GM04504 (cell line): ENCODE results near the gene POFUT2.

Experiments used
- DNase-seq: peaks from one replicate; pipeline ENCODE4 v3.0.0-alpha.2; 2012; ENCODE audit warnings: low read depth

POFUT2 gene

GRCh38 chr21:45297869-45298268, 10.2 kb upstream of the POFUT2 start:
- no peak for DNase-seq

GRCh38 chr21:45297329-45297728, 9.6 kb upstream of the POFUT2 start:
- DNase-seq: no peak

GRCh38 chr21:45296638-45297037, 8.9 kb upstream of the POFUT2 start:
- no peak for DNase-seq

- DNase-seq: peak; percentile 93
Measured at GRCh38 chr21:45295576-45296365, 8.1 kb upstream of the POFUT2 start.

- peak; percentile 98 for DNase-seq
Measured at GRCh38 chr21:45294509-45295291, 7.0 kb upstream of the POFUT2 start.

- DNase-seq: no peak
Measured at GRCh38 chr21:45293726-45294401, 6.2 kb upstream of the POFUT2 start.

GRCh38 chr21:45293220-45293725, 5.6 kb upstream of the POFUT2 start:
- DNase-seq: no peak

GRCh38 chr21:45292399-45293219, 4.9 kb upstream of the POFUT2 start:
- peak; percentile 77 for DNase-seq

- DNase-seq: no peak
Measured at GRCh38 chr21:45291613-45292398, 4.1 kb upstream of the POFUT2 start.

- peak; percentile 38 for DNase-seq
Measured at GRCh38 chr21:45290948-45291612, 3.4 kb upstream of the POFUT2 start.

- DNase-seq: no peak
Measured at GRCh38 chr21:45289655-45290515, 2.2 kb upstream of the POFUT2 start.

GRCh38 chr21:45289134-45289533, 1.4 kb upstream of the POFUT2 start:
- DNase-seq: no peak

- DNase-seq: no peak
Measured at GRCh38 chr21:45288441-45288841, 746 bp upstream of the POFUT2 start.

- no peak for DNase-seq
Measured at GRCh38 chr21:45286671-45287437, 841 bp downstream of the POFUT2 start.

- DNase-seq: no peak
Measured at GRCh38 chr21:45285266-45285931, 2.3 kb downstream of the POFUT2 start.

- DNase-seq: no peak
Measured at GRCh38 chr21:45284456-45284741, 3.3 kb downstream of the POFUT2 start.

- DNase-seq: no peak
Measured at GRCh38 chr21:45283611-45284455, 3.9 kb downstream of the POFUT2 start.
